Activated CD8-positive, alpha-beta memory T cell treated with anti-CD3 and anti-CD28 coated beads for 1 hour (primary cell): ENCODE results near the gene ATG9A.
A peak's percentile ranks its signal among the peaks of the same experiment; 100 is the strongest.
"Not testable (repeated sequence)": the region's sequence is repeated elsewhere in the genome, so short reads cannot be mapped to it uniquely, and the experiment has no call there.

ENCODE experiments used
- DNase-seq, 2 donors: peaks; one replicate each; pipeline ENCODE4 v3.0.0-alpha.2; 2020; ENCODE audit warnings: low read depth in 1 of 2; ENCODE audit errors: extremely low read depth in 1 of 2

ATG9A gene

DNA sequence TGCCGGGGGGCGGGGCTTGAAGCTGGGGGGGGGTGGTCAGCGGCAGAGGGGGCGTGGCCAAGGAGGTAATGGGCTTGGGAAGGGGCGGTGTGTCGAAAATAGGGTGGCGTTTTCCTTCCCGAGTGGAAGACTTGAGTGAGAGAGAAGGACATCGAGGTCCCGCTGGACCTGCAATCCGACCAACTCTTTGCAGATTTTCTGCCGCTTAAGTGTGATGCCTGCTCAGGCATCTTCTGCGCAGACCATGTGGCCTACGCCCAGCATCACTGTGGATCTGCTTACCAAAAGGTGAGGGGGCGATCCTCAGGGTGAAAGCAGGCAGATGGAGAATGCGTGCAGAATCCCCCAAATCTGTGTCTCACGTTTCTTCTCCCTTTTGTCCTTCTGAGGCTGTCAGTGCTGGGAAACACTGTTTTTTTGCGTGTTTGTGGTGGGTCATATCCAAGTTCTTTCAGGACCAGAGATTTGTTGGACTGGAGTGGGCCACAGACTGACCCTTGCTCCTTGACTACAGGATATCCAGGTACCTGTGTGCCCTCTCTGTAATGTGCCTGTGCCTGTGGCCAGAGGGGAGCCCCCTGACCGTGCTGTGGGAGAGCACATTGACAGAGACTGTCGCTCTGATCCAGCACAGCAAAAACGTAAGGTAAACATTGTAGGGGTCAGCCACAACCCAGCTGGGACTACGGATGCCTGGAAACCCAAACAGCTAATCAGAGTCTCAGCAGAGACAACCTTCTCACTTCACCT is 22.1 kb downstream of the ATG9A start:
- no peak for DNase-seq

DNA sequence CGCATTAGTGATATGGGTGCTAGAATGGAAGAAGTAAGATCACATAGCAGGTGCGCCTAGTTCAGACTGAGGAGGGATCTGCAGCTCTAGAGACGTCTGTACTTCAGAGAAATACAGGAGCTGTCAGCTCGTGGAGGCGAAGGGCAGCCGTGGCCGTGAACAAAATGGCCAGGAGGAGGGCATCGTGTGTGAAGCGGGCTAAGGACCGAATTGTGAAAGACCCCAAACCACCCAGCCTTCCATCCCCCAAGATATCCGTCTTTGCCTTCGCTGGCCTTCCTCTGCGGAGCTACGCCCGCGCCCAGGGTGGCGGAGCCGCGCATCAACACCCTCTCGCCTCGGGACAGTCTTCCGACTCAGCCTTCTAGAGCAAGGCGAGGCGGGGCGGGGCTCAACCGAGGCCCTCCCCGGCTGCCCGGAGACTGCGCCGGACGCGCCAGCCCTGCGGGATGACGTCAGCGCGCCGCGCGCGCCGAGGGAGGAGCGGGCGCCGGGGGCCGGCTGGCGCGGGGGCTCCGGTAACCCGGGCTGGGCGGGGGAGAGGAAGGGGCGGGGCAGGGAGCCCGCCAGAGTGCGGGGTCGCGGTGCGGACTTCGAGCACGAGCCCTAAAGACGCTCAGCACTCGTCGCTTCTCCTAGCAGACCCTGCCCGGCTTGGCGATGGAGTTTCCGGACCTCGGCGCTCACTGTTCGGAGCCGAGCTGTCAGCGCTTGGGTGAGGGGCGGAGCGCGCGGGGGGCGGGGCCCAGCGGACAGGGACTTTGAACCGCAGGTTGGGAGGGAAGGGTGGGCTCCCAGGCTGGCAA is 22.9 kb downstream of the ATG9A start, which contains the start of gene ZFAND2B:
Gene ZFAND2B, plus strand, starts transcription at position 455 of the 806 bp plus-strand sequence. Its CDS starts 206 bp downstream, at position 661.
- peak; percentile 88 to 93 for DNase-seq

DNA sequence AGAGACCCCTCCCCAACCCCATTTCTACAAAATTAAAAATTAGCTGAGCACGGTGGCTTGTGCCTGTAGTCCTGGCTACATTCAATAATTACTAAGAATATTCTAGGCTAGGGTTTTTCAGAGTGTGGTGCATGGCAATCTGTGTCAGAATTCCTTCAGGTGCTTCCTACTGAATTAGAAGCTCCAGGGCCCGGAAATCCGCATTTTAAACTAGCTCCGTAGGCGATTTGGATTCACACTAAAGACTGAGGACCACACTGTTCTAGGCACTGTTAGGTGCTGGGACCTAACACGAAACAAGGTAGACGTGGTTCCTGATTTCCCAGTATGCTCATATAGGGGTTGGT is 23.5 kb downstream of the ATG9A start:
- no peak for DNase-seq

DNA sequence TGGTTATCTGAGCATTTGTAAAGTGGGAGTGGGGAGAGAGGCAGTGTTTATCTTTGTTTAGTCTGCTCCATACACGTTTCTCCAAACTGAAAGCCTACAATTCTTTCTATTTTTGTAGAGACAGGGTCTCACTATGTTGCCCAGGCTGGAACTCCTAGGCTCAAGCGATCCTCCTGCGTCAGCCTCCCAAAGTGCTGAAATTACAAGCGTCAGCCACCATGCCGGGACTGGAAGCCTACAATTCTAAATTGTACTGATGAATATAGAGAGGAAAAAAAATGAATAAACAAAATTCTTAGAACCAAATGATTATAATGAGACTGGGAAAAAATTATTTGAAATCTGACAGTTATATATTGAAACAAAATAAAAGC is 24.3 kb downstream of the ATG9A start:
- no peak for DNase-seq

DNA sequence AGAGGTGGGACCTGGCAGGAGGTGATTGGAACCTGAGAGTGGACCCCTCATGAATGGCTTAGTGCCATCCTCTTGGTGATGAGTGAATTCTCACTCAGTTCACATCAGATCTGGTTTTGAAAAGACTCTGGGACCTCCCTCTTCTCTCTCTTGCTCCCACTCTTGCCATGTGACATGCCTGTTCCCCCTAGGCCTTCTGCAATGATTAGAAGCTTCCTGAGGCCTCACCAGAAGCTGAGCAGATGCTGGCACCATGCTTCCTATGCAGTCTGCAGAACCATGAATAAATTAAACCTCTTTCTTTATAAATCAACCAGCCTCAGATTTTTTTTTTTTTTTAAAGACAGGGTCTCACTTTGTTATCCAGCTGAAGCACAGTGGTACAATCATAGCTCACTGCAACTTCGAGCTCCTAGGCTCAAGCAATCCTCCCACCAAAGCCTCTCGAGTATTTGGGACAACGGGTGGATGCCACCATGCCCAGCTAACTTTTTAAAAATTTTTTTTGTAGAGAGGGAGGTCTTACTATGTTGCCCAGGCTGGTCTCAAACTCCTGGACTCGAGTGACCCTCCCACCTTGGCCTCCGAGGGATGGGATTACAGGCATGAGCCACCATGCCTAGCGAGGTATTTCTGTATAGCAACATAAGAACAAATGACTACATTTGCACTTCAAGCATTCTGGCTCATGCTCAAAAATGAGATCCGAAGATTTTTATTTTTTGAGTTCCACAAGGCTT is 24.8 kb downstream of the ATG9A start:
- DNase-seq, result no peak

DNA sequence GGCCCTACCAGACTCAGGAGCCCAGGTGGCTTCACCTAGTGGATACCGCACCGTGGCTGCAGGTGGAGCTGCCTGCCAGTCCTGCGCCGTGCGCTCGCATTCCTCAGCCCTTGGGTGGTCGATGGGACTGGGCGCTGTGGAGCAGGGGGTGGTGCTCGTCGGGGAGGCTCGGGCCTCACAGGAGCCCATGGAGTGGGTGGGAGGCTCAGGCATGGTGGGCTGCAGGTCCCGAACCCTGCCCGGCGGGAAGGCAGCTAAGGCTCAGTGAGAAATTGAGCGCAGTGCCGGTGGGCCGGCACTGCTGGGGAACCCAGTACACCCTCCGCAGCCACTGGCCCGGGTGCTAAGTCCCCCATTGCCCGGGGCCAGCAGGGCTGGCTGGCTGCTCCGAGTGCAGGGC is 28.1 kb downstream of the ATG9A start:
- not testable (repeated sequence) for DNase-seq

DNA sequence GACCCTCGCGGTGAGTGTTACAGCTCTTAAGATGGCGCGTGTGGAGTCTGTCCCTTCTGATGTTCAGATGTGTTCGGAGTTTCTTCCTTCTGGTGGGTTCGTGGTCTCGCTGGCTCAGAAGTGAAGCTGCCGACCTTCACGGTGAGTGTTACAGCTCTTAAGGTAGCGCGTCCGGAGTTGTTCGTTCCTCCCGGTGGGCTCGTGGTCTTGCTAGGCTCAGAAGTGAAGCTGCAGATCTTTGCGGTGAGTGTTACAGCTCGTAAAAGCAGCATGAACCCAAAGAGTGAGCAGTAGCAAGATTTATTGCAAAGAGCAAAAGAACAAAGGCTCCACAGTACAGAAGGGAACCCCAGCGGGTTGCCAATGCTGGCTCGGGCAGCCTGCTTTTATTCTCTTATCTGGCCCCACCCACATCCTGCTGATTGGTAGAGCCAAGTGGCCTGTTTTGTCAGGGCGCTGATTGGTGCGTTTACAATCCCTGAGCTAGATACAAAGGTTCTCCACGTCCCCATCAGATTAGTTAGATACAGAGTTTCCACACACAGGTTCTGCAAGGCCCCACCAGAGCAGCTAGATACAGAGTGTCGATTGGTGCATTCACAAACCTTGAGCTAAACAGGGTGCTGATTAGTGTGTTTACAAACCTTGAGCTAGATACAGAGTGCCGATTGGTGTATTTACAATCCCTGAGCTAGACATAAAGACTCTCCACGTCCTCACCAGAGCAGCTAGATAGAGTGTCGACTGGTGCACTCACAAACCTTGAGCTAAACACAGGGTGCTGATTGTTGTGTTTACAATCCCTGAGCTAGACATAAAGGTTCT is 28.7 kb downstream of the ATG9A start:
- not testable (repeated sequence) for DNase-seq

DNA sequence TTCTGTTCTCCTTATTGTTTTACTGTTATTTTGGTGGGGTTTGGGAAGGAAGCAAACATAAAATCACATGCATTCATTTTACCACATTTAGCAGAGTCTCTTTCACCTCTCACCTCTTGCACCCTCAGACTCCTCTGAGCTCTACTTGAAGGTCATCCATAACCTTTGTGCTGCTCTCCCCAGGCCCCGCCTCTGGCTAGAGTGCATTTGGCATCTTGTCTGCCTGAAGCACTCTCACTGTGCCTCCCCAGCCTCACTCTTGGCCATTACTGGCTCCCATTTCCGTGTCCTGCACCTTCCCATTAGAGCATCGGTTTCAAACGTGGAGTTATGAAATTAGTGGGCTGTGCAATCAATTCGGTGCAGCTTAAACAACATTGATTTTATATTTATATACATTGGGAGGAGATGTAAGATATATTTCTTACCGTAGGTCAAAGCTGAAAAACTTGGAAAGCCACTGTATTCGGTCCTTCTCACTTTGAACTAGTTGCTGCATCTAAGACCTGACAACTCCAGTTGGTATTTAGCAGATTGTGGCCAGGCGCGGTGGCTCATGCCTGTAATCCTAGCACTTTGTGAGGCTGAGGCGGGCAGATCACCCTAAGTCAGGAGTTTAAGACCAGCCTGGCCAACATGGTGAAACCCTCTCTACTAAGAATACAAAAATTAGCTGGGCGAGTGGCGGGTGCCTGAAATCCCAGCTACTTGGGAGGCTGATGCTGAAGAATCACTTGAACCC is 29.8 kb downstream of the ATG9A start:
- DNase-seq, result no peak

DNA sequence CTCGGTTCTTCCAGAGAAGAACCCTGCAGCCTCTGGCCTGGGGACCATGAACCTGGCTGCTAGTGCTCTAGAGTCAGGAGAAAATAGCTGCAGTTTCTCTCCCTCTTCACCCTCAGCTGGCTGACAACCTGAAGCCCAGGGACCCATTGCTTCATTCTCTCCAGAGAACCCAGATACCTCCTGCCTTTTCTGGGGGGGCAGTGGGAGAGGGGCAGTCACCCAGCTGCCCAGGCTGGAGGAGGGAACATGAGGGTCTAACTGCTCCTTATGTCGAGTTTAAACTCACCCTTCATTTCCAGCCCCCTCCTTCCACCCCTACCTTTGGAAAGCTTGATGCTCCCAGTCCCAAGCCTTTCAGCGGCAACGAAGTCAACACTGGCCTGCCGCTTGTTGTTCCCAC is 30.5 kb downstream of the ATG9A start:
- DNase-seq, result no peak

DNA sequence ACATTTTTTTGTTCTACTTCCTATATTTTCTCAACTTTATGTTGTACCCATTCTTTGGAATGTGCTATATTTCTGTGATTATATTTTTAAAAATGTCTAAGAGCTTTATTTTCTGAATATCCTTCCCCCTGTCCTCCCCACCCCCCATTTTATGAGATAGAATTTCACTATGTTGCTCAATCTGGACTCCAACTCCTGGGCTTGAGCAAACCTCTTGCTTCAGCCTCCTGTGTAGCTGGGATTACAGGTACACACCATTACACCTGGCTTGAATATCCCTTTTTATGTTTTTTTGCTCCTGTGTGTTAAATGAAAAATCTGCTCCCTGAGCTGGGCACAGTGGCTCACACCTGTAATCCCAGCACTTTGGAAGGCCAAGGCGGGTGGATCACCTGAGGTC is 32.0 kb downstream of the ATG9A start:
- no peak for DNase-seq

DNA sequence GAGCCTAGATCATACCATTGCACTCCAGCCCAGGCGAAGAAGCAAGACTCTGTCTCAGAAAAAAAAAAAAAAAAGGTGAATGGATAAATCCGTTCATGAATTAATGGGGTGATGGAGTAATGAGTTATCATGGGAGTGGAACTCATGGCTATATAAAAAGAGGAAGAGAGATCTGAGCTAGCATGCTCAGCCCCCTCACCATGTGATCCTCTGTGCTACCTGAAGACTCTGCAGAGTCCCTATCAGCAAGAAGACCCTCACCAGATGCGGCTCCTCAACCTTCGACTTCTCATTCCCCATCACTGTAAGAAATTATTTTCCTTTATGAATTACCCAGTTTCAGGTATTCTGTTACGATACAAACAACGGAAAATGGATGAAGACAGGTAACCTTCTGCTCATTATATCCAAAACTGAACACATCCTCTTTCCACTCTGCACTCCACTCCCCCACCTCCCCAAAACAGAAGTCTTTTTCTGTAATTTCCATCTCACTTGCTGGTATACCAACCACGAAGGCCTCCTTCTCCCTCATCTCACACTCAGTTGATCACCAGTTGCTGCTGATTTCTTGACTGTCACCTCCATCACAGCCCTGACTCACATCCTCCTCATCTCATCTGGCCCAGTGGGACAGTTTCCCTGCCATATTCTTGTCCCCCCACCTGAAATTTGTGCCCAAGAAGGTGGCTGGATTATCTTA is 42.5 kb downstream of the ATG9A start:
- no peak for DNase-seq

DNA sequence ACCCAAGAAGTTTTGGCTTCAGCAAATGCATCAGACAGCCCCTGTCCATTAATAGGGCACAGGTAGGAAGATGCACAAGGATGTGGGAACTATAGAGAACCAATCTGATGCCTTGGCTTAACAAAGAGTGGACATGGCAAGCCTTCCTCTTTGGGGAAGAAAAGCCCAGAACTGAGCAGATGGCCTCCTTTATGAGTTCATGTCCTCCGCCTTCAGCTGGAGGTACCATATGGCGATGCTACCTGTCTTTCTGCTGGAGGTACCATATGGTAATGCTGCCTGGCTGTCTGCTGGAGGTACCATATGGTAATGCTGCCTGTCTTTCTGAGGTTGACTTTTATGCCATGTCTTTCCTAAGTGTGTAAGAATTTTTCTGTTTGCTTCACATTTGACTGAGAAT is 45.3 kb downstream of the ATG9A start:
- DNase-seq, result no peak

DNA sequence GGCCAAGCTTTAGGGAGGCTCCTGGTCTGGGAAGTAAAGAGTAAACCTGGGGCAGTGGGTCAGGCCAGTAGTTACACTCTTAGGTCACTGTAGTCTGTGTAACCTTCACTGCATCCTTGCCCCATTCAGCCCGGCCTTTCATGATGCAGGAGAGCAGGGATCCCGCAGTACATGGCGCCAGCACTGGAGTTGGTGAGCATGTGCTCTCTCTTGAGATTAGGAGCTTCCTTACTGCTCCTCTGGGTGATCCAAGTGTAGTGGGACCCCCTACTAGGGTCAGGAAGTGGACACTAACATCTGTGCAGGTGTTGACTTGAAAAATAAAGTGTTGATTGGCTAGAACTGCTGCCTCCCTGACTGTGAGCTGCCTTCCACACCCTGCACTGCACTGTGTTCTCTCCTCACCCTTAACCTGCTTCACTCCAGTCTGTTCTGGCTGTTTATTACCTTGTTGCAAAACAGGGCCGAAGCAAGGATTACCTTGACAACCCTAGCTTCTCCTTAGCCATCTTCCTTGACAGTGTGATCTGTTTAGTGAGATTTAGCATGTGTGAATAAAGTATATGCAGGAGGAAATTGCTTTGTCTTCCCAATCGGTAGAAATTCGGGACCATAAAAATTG is 46.2 kb downstream of the ATG9A start:
- no peak for DNase-seq

DNA sequence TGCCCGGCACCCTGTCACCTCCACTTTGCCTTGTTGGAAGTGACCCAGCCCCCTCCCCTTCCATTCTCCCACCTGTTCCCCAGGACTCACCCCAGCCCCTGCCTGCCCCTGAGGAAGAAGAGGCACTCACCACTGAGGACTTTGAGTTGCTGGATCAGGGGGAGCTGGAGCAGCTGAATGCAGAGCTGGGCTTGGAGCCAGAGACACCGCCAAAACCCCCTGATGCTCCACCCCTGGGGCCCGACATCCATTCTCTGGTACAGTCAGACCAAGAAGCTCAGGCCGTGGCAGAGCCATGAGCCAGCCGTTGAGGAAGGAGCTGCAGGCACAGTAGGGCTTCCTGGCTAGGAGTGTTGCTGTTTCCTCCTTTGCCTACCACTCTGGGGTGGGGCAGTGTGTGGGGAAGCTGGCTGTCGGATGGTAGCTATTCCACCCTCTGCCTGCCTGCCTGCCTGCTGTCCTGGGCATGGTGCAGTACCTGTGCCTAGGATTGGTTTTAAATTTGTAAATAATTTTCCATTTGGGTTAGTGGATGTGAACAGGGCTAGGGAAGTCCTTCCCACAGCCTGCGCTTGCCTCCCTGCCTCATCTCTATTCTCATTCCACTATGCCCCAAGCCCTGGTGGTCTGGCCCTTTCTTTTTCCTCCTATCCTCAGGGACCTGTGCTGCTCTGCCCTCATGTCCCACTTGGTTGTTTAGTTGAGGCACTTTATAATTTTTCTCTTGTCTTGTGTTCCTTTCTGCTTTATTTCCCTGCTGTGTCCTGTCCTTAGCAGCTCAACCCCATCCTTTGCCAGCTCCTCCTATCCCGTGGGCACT is 46.9 kb downstream of the ATG9A start:
- DNase-seq, result no peak

DNA sequence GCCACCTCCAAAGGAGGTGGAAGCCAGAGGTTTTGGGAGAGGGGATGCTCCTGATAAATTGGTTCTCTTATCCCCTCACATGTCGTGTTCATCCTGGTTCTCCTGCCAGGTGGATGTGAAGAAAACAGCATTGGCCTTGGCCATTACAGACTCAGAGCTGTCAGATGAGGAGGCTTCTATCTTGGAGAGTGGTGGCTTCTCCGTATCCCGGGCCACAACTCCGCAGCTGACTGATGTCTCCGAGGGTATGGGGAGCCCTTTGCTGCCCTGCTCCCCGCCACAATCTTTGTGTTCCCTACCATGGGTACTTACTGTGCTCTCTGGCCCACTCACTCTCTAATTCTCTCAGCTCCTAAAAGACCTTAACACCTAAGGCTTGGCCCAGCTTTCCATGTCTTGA is 47.9 kb downstream of the ATG9A start:
- no peak for DNase-seq

DNA sequence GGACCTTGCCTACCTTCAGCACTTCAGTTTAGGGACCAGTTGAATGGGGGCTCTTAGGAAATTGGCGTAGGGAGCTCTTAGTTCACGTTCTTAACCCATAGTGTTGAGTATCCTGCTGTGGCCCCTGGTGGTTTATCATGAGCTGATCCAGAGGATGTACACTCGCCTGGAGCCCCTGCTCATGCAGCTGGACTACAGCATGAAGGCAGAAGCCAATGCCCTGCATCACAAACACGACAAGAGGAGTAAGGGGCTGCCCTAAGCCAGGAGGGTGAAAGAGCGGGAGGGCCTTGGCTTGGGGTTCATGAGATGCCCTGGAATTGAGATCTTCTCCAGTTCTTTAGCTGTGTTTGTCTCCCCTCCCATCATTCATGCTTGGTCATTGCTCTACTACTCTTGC is 48.5 kb downstream of the ATG9A start:
- DNase-seq, result no peak

DNA sequence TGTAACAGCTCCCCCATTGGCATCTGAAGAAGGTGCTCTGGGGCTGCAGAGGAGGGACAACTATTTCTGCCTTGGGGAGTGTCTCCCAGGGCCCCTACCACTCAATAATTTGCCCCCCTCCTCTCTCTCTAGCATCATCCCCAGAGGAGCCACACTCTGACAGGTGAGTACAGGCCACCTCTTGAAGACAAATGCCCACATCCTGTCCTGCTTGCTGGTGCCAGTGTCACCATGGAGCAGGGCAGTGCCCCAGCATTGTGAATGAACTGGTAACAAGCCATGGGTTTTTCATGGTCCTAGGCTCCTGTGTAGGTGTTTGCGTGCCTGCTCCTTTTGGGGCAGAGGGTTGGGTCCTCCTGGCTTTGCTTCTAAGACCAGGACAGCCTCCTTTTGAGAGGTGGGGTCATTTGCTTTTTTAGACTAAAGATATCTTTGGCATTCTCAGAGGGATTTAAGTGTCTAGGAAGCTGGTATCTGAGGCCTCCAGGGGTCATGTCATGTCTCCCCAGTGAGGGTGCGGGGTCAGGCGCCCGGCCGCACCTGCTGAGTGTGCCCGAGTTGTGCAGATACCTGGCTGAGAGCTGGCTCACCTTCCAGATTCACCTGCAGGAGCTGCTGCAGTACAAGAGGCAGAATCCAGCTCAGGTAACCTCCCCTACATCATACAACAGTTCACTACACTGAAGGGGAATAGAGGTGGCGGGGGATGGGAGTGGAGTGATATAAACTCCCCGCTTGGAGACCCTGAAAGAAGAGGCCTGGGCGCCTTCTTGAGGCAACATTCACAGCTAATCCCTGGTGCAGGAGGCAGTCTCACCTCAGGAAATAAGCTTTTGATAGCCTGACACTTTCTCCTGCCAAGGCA is 49.6 kb downstream of the ATG9A start:
- DNase-seq, result no peak
